HepG2 (cell line): Measurements from ENCODE around the gene PSRC1. TPM values are rescaled to one million over a fixed set of nuclear protein-coding genes. Genes with fewer than 3 reads are reported as not detected.

ENCODE experiments used
- ARNT ChIP-seq: fragments of 450-650 bp; IDR thresholded peaks from 2 replicates; pipeline ENCODE4 v1.6.1; 2017
- CEBPG ChIP-seq: IDR thresholded peaks from 2 replicates; pipeline ENCODE4 v1.6.1; 2016
- EEA1 ChIP-seq: sonication (generic); formaldehyde crosslinking; IDR thresholded peaks from 2 replicates; pipeline ENCODE4 v1.5.1; 2020; ENCODE audit warnings: mild to moderate bottlenecking, missing genetic modification reagents, borderline replicate concordance
- HOXA5 ChIP-seq: sonication (generic); formaldehyde crosslinking; IDR thresholded peaks from 2 replicates; pipeline ENCODE4 v1.4.0; 2020; ENCODE audit warnings: missing genetic modification reagents
- IKZF1 ChIP-seq: fragments of 450-650 bp; IDR thresholded peaks from 2 replicates; pipeline ENCODE4 v1.7.1; 2016
- JUN ChIP-seq: sonication (generic); formaldehyde crosslinking; IDR thresholded peaks from 2 replicates; pipeline ENCODE4 v1.4.0; 2020; ENCODE audit warnings: mild to moderate bottlenecking, missing genetic modification reagents
- KAT8 ChIP-seq: IDR thresholded peaks from 2 replicates; pipeline ENCODE4 v1.6.1; 2016; ENCODE audit warnings: missing genetic modification reagents, missing compliant biosample characterization
- NFE2L2 ChIP-seq: fragments of 150-350 bp; IDR thresholded peaks from 2 replicates; pipeline ENCODE4 v1.6.1; 2014; ENCODE audit warnings: low read length
- PAWR ChIP-seq: sonication (generic); formaldehyde crosslinking; IDR thresholded peaks from 2 replicates; pipeline ENCODE4 v1.4.0; 2020; ENCODE audit warnings: missing genetic modification reagents, mild to moderate bottlenecking, borderline replicate concordance
- TSC22D2 ChIP-seq: sonication (generic); formaldehyde crosslinking; IDR thresholded peaks from 2 replicates; pipeline ENCODE4 v1.5.1; 2020; ENCODE audit warnings: missing genetic modification reagents, mild to moderate bottlenecking, borderline replicate concordance
- U2AF1 ChIP-seq: fragments of 200-400 bp; formaldehyde crosslinking; optimal IDR thresholded peaks from 2 replicates; pipeline ENCODE3; 2017; ENCODE audit warnings: mild to moderate bottlenecking, low read depth, low read length
- ZBTB33 ChIP-seq: sonication (generic); formaldehyde crosslinking; IDR thresholded peaks from 2 replicates; pipeline ENCODE4 v1.4.0; 2020; ENCODE audit warnings: missing genetic modification reagents
- ZBTB49 ChIP-seq: sonication (generic); formaldehyde crosslinking; IDR thresholded peaks from 2 replicates; pipeline ENCODE4 v1.4.0; 2020; ENCODE audit warnings: missing genetic modification reagents, borderline replicate concordance
- ZMYM3 ChIP-seq: sonication (generic); formaldehyde crosslinking; IDR thresholded peaks from 2 replicates; pipeline ENCODE4 v1.5.1; 2020; ENCODE audit warnings: mild to moderate bottlenecking, missing genetic modification reagents
- ZNF160 ChIP-seq: sonication (generic); formaldehyde crosslinking; IDR thresholded peaks from 2 replicates; pipeline ENCODE4 v1.8.0; 2022; ENCODE audit warnings: mild to moderate bottlenecking, inconsistent platforms, missing genetic modification reagents
- ZNF20 ChIP-seq: sonication (generic); formaldehyde crosslinking; IDR thresholded peaks from 2 replicates; pipeline ENCODE4 v1.4.0; 2020; ENCODE audit warnings: mild to moderate bottlenecking, moderate library complexity, missing genetic modification reagents
- ZNF253 ChIP-seq: sonication (generic); formaldehyde crosslinking; IDR thresholded peaks from 2 replicates; pipeline ENCODE4 v1.8.0; 2022; ENCODE audit warnings: mild to moderate bottlenecking, missing genetic modification reagents, borderline replicate concordance
- ZNF367 ChIP-seq: sonication (generic); formaldehyde crosslinking; IDR thresholded peaks from 2 replicates; pipeline ENCODE4 v1.4.0; 2020; ENCODE audit warnings: missing genetic modification reagents, borderline replicate concordance
- ZNF503 ChIP-seq: sonication (generic); formaldehyde crosslinking; IDR thresholded peaks from 2 replicates; pipeline ENCODE4 v1.4.0; 2020; ENCODE audit warnings: missing genetic modification reagents
- ZNF747 ChIP-seq: sonication (generic); formaldehyde crosslinking; IDR thresholded peaks from 2 replicates; pipeline ENCODE4 v1.8.1; 2023; ENCODE audit warnings: missing genetic modification reagents, mild to moderate bottlenecking, borderline replicate concordance
- polyA plus RNA-seq, 8 experiments: library from polyadenylated mRNA; depleted of rRNA in 3 of 8; stranded (reverse) in 7 of 8; unstranded in 1 of 8; fragments of >200 nt; fragmentation: Illumina TruSeq in 4 of 8; extraction: Trizol in 4 of 8; gene quantifications; 2 replicates each; pipeline versions ENCODE4 v1.2.1 to v1.2.3, GENCODE V29; 2011 to 2016; ENCODE audit warnings: low read depth in 4 of 8, missing spikeins in 1 of 8, mixed read lengths in 1 of 8; ENCODE audit not compliant: insufficient read depth in 1 of 8
- total RNA-seq, 5 experiments: library from RNA; depleted of rRNA; stranded (reverse); fragments of >200 nt; fragmentation: Illumina TruSeq; extraction: Trizol; gene quantifications; 2 replicates each; pipeline ENCODE4 v1.2.3, GENCODE V29; 2016; ENCODE audit warnings: low read depth in 1 of 5

Gene PSRC1
- total and polyA plus RNA-seq, 2 of the 13 experiments (the other 11 are each of a cell fraction or from before 2014, with no cell fraction given), result 28.6 to 30.3 TPM

- TF ChIP-seq ZBTB33 (CRISPR knock-in tag), result 0 out of 2 replicates have a peak, but pooled peaks have one; percentile 15
- no peak for TF ChIP-seq ZMYM3 (CRISPR knock-in tag)
- no peak for TF ChIP-seq IKZF1
- TF ChIP-seq TSC22D2 (CRISPR knock-in tag), result no peak
- no peak for TF ChIP-seq ZNF503
- TF ChIP-seq ZNF160 (CRISPR knock-in tag), result no peak
- TF ChIP-seq HOXA5 (CRISPR knock-in tag), result no peak
- no peak for TF ChIP-seq CEBPG (CRISPR knock-in tag)
- TF ChIP-seq ARNT, result no peak
- no peak for TF ChIP-seq ZNF747 (CRISPR knock-in tag)
- no peak for TF ChIP-seq ZBTB49 (CRISPR knock-in tag)
- TF ChIP-seq EEA1 (CRISPR knock-in tag), result no peak
- TF ChIP-seq U2AF1, result no peak
- TF ChIP-seq ZNF253 (CRISPR knock-in tag), result no peak
- no peak for TF ChIP-seq NFE2L2
- TF ChIP-seq ZNF367 (CRISPR knock-in tag), result no peak
- TF ChIP-seq JUN (CRISPR knock-in tag), result no peak
- no peak for TF ChIP-seq ZNF20 (CRISPR knock-in tag)
- no peak; the same call in 1 of the 2 replicates for TF ChIP-seq PAWR (CRISPR knock-in tag)
- TF ChIP-seq KAT8, result no peak
Measured at GRCh38 chr1:109253803-109254620, 28.9 kb downstream of the PSRC1 start (continued).
